B cell (primary cell): ENCODE measurements around the gene MYD88.

Source experiments
- CTCF ChIP-seq: fragments of 200-600 bp; IDR thresholded peaks from one replicate; pipeline ENCODE4 v1.8.0; 2022; ENCODE audit warnings: antibody characterized with exemption, mild to moderate bottlenecking
- EZH2 ChIP-seq: IDR thresholded peaks from 2 replicates; pipeline ENCODE4 v1.6.1; 2012; ENCODE audit warnings: borderline replicate concordance, low read depth, mild to moderate bottlenecking, moderate library complexity, low read length; ENCODE audit not compliant: insufficient read depth, poor library complexity, severe bottlenecking

DNA sequence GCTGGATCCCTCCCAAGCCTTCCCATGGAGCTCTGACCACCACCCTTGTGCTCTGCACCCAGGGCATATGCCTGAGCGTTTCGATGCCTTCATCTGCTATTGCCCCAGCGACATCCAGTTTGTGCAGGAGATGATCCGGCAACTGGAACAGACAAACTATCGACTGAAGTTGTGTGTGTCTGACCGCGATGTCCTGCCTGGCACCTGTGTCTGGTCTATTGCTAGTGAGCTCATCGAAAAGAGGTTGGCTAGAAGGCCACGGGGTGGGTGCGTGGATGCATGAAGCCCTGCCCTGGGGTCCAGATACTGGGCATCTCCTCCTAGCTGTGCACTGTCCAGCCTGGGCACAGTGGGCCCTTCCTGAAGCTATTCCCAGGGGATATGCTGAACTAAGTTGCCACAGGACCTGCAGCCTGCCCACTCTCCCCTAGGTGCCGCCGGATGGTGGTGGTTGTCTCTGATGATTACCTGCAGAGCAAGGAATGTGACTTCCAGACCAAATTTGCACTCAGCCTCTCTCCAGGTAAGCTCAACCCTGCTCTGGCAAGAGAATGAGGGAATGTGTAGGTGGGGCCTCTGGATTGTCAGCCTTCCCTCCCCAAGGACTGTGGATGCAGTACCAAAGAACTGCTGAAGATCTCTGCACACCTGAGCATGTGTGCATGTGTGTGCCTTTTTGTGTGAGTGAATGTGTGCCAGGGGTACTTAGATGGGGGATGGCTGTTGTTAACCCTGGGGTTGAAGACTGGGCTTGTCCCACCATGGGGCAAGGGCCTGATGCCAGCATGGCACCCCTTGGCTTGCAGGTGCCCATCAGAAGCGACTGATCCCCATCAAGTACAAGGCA is 2.1 kb downstream of the MYD88 start:
- TF ChIP-seq CTCF: no peak
- no peak for TF ChIP-seq EZH2
